HCT116 (cell line): Measurements from ENCODE around the gene DCP1A.

Experiments used
- CTCF ChIP-seq, 3 experiments: fragments of 200-600 bp in 1 of 3; sonication (generic) in 1 of 3; IDR thresholded peaks in 2 of 3; conservative IDR thresholded peaks in 1 of 3; 2 replicates each; pipeline ENCODE4 v1.5.1; 2012 to 2017; ENCODE audit warnings: low read depth in 2 of 3, low read length in 2 of 3, antibody characterized with exemption in 1 of 3, borderline replicate concordance in 1 of 3, control low read depth in 1 of 3, mild to moderate bottlenecking in 1 of 3, mixed read lengths in 1 of 3, mixed run types in 1 of 3, moderate library complexity in 1 of 3; ENCODE audit not compliant: insufficient read depth in 1 of 3
- EZH2 ChIP-seq: fragments of 200-600 bp; sonication (generic); IDR thresholded peaks from 2 replicates; pipeline ENCODE4 v1.6.1; 2017; ENCODE audit warnings: antibody characterized with exemption, mixed run types
- EZH2phosphoT487 ChIP-seq: fragments of 200-600 bp; IDR thresholded peaks from 2 replicates; pipeline ENCODE4 v1.6.1; 2018; ENCODE audit warnings: antibody characterized with exemption, borderline replicate concordance
- MAX ChIP-seq: IDR thresholded peaks from 2 replicates; pipeline ENCODE4 v1.6.1; 2012
- POLR2A ChIP-seq: IDR thresholded peaks from 2 replicates; pipeline ENCODE4 v1.7.0; 2011; ENCODE audit warnings: borderline replicate concordance; ENCODE audit not compliant: insufficient read depth, insufficient read length; ENCODE audit errors: extremely low read depth
- REST ChIP-seq: IDR thresholded peaks from 2 replicates; pipeline ENCODE4 v1.6.1; 2012; ENCODE audit warnings: low read depth
- YY1 ChIP-seq: IDR thresholded peaks from 2 replicates; pipeline ENCODE4 v1.6.1; 2011; ENCODE audit warnings: low read length, low read depth, moderate library complexity, mild to moderate bottlenecking; ENCODE audit not compliant: insufficient replicate concordance; ENCODE audit errors: extremely low read depth
- ZBTB33 ChIP-seq: IDR thresholded peaks from 2 replicates; pipeline ENCODE4 v1.6.1; 2011; ENCODE audit warnings: mild to moderate bottlenecking, low read length, moderate library complexity; ENCODE audit not compliant: insufficient replicate concordance; ENCODE audit errors: extremely low read depth
- ZNF274 ChIP-seq: fragments of 200-500 bp; sonication (Bioruptor generic); IDR thresholded peaks from 2 replicates; pipeline ENCODE4 v1.6.1; 2014; ENCODE audit warnings: mild to moderate bottlenecking, low read depth, low read length, inconsistent platforms

- no peak for TF ChIP-seq CTCF (IDR thresholded peaks at IDR 0.05 in 2 of 3, conservative IDR thresholded peaks at IDR 0.05 in 1 of 3; ENCODE audit: borderline replicate concordance in 1 of 3, insufficient read depth in 1 of 3, low read depth in 2 of 3, low read length in 2 of 3)
- no peak for TF ChIP-seq YY1
- no peak for TF ChIP-seq REST
- TF ChIP-seq EZH2phosphoT487, result no peak
- TF ChIP-seq EZH2, result no peak
- no peak for TF ChIP-seq ZNF274
- TF ChIP-seq POLR2A, result no peak
- no peak for TF ChIP-seq MAX
- TF ChIP-seq ZBTB33, result no peak
Measured at GRCh38 chr3:53242155-53242554, 105.2 kb downstream of the DCP1A start.
